Measurements from ENCODE around the gene IGFLR1.

Gene IGFLR1

GRCh38 chr19:35713506-35713850, 28.8 kb downstream of the IGFLR1 start:
- CTCF ChIA-PET: no interaction called here
- POLR2A ChIA-PET: interaction anchor here (1.3 to 3.0 kb wide), 3 partner anchors 11 to 35 kb away, joined by 3 to 13 read pairs (median 6); partner anchors contain the start of gene LIN37
- TF ChIP-seq FOXK2 (IDR thresholded peaks at IDR 0.05) (no peak), FOXA1 (IDR thresholded peaks at IDR 0.05) (no peak)
- no peak for DNase-seq (ENCODE audit: extremely low spot score)

GRCh38 chr19:35712567-35713505, 29.4 kb downstream of the IGFLR1 start:
- DNase-seq (ENCODE audit: extremely low spot score): no peak
- ChIA-PET CTCF (no interaction called here), POLR2A (interaction anchor here (2.1 to 3.0 kb wide), 2 partner anchors 10 to 35 kb away, joined by 6 to 13 read pairs; partner anchors contain the start of gene LIN37)
- TF ChIP-seq ELF4 (IDR thresholded peaks at IDR 0.05) (no peak), NFRKB (IDR thresholded peaks at IDR 0.05) (no peak), BHLHE40 (IDR thresholded peaks at IDR 0.05; ENCODE audit: borderline replicate concordance) (no peak), SP1 (IDR thresholded peaks at IDR 0.05) (no peak), ARNT (IDR thresholded peaks at IDR 0.05) (no peak), ZNF384 (IDR thresholded peaks at IDR 0.05) (no peak), FOXK2 (IDR thresholded peaks at IDR 0.05) (no peak), SUZ12 (IDR thresholded peaks at IDR 0.05) (no peak), HDGF (IDR thresholded peaks at IDR 0.05; ENCODE audit: borderline replicate concordance) (no peak), CTBP1 (IDR thresholded peaks at IDR 0.05; ENCODE audit: borderline replicate concordance) (no peak), PKNOX1 (IDR thresholded peaks at IDR 0.05) (no peak)

GRCh38 chr19:35710784-35711723, 31.2 kb downstream of the IGFLR1 start:
- TF ChIP-seq CTBP1 (IDR thresholded peaks at IDR 0.05; ENCODE audit: borderline replicate concordance) (no peak), ELF4 (IDR thresholded peaks at IDR 0.05) (no peak), FOXM1 (IDR thresholded peaks at IDR 0.05; ENCODE audit: borderline replicate concordance) (no peak), LEF1 (IDR thresholded peaks at IDR 0.05; ENCODE audit: borderline replicate concordance) (no peak), PKNOX1 (IDR thresholded peaks at IDR 0.05) (no peak), SP1 (IDR thresholded peaks at IDR 0.05) (no peak), HDGF (IDR thresholded peaks at IDR 0.05; ENCODE audit: borderline replicate concordance) (no peak), BHLHE40 (IDR thresholded peaks at IDR 0.05; ENCODE audit: borderline replicate concordance) (no peak), ZNF384 (IDR thresholded peaks at IDR 0.05) (no peak)
- POLR2A ChIA-PET: interaction anchor here (0.7 to 1.0 kb wide), 2 partner anchors 9 to 37 kb away, joined by 3 read pairs; partner anchors contain the start of gene LIN37
- CTCF ChIA-PET: interaction anchor here (0.9 kb wide), 1 partner anchor 8 kb away, joined by 4 read pairs; no protein-coding TSS in a partner anchor
- no peak for DNase-seq (ENCODE audit: extremely low spot score)

DNA sequence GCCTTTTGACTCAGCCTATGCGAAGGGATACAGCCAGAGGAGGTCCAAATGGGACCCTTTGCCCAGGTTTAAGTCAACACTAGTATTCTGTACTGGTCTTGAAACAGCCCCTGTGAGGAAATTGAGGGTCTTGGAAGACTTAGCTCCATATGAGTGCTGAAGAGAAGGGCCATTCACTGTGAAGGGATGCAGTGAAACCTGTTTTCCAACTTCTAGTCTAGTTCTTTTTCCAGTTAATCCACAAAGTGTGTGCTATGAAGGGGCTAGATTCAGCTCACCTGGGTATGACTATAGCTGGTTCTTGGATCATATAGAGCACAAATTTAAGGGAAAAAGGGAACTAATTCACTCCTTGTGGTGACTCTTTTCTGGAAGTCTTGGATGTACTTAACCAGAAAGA, 33.9 kb downstream of the IGFLR1 start:
- CTCF ChIA-PET: no interaction called here
- POLR2A ChIA-PET: interaction anchor here (1.5 kb wide), 1 partner anchor 61 kb away, joined by 3 read pairs; the partner anchor contains the start of gene COX6B1
- DNase-seq (ENCODE audit: extremely low spot score): no peak
- TF ChIP-seq L3MBTL2 (conservative IDR thresholded peaks at IDR 0.05): no peak
- no peak for TF ChIP-seq TARDBP (IDR thresholded peaks at IDR 0.05)
- no peak for TF ChIP-seq HDGF (IDR thresholded peaks at IDR 0.05; ENCODE audit: borderline replicate concordance)
- TF ChIP-seq SP1 (IDR thresholded peaks at IDR 0.05): no peak
- no peak for TF ChIP-seq ARNT (IDR thresholded peaks at IDR 0.05)
- TF ChIP-seq ELF4 (IDR thresholded peaks at IDR 0.05): no peak
- no peak for TF ChIP-seq SUZ12 (IDR thresholded peaks at IDR 0.05)

DNA sequence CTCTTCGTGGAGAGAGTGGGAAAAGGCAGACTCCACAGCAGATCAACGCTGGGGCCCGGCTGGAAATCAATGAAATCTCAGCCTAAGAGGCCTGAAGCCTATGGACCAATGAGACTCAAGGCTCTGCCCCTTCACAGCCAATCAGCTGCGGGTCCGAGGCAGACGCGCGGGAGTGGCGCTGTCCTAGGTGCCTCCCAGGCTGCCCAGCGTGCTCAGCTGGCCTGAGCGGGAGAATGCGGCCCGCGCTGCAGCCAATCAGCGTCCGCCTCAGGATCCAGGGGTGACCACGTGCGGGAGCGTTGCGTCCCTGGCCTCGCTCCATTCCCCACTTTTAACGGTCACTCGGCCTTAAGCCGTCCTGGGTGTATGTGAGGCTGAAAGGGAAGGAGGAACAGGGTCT, 38.0 kb downstream of the IGFLR1 start, which contains the start of gene ZBTB32:
TSS of gene ZBTB32 (plus strand) at position 341 of the 400 bp plus-strand sequence. CDS start 10,069 bp downstream, outside the sequence.
- POLR2A ChIA-PET: interaction anchor here (2.4 kb wide), 1 partner anchor 44 kb away, joined by 15 read pairs; the partner anchor contains the start of gene LIN37
- TF ChIP-seq FOXA1 (IDR thresholded peaks at IDR 0.05): no peak
- TF ChIP-seq SP1 (IDR thresholded peaks at IDR 0.05): no peak
- no peak for TF ChIP-seq ZNF384 (IDR thresholded peaks at IDR 0.05)
- no peak for TF ChIP-seq ARNT (IDR thresholded peaks at IDR 0.05)
- no peak for TF ChIP-seq SUZ12 (IDR thresholded peaks at IDR 0.05)
- no peak for TF ChIP-seq HDGF (IDR thresholded peaks at IDR 0.05; ENCODE audit: borderline replicate concordance)
- TF ChIP-seq FOXM1 (IDR thresholded peaks at IDR 0.05; ENCODE audit: borderline replicate concordance): no peak
- no peak for DNase-seq (ENCODE audit: extremely low spot score)
- CTCF ChIA-PET: no interaction called here

GRCh38 chr19:35703343-35703742, 38.9 kb downstream of the IGFLR1 start:
- no peak for DNase-seq (ENCODE audit: extremely low spot score)
- TF ChIP-seq ELF4 (IDR thresholded peaks at IDR 0.05): no peak
- no peak for TF ChIP-seq BHLHE40 (IDR thresholded peaks at IDR 0.05; ENCODE audit: borderline replicate concordance)
- no peak for TF ChIP-seq LEF1 (IDR thresholded peaks at IDR 0.05; ENCODE audit: borderline replicate concordance)
- no peak for TF ChIP-seq FOXA1 (IDR thresholded peaks at IDR 0.05)
- TF ChIP-seq ARNT (IDR thresholded peaks at IDR 0.05): no peak
- no peak for TF ChIP-seq SP1 (IDR thresholded peaks at IDR 0.05)
- TF ChIP-seq CTBP1 (IDR thresholded peaks at IDR 0.05; ENCODE audit: borderline replicate concordance): no peak
- no peak for TF ChIP-seq TARDBP (IDR thresholded peaks at IDR 0.05)
- TF ChIP-seq L3MBTL2 (conservative IDR thresholded peaks at IDR 0.05): no peak
- TF ChIP-seq FOXM1 (IDR thresholded peaks at IDR 0.05; ENCODE audit: borderline replicate concordance): no peak
- TF ChIP-seq SUZ12 (IDR thresholded peaks at IDR 0.05): no peak
- no peak for TF ChIP-seq NFRKB (IDR thresholded peaks at IDR 0.05)
- no peak for TF ChIP-seq PKNOX1 (IDR thresholded peaks at IDR 0.05)
- no peak for TF ChIP-seq HDGF (IDR thresholded peaks at IDR 0.05; ENCODE audit: borderline replicate concordance)
- CTCF ChIA-PET: interaction anchor here (0.6 to 1.4 kb wide), 3 partner anchors 8 to 117 kb away, joined by 3 to 5 read pairs (median 4); no protein-coding TSS in a partner anchor
- POLR2A ChIA-PET: interaction anchor here (1.2 to 2.4 kb wide), 4 partner anchors 10 to 45 kb away, joined by 3 to 15 read pairs (median 9); partner anchors contain the start of gene LIN37

Measured in HEK293T (cell line).